ENCODE measurements around the gene SORD.
"Not testable (repeated sequence)": the region's sequence is repeated elsewhere in the genome, so short reads cannot be mapped to it uniquely, and the experiment has no call there.

SORD gene

GRCh38 chr15:45100884-45101625, 78.1 kb downstream of the SORD start:
- DNase-seq: no peak

GRCh38 chr15:45101749-45102148, 78.8 kb downstream of the SORD start:
- no peak for DNase-seq

- no peak for DNase-seq
Measured at GRCh38 chr15:45102226-45102625, 79.2 kb downstream of the SORD start.

- not testable (repeated sequence) for DNase-seq
Measured at GRCh38 chr15:45104170-45104569, 81.2 kb downstream of the SORD start.

GRCh38 chr15:45105586-45105985, 82.6 kb downstream of the SORD start:
- DNase-seq: no peak

GRCh38 chr15:45106002-45106790, 83.2 kb downstream of the SORD start:
- no peak for DNase-seq

GRCh38 chr15:45107941-45108630, 85.1 kb downstream of the SORD start:
- DNase-seq: no peak

- DNase-seq: no peak
Measured at GRCh38 chr15:45110256-45110820, 87.3 kb downstream of the SORD start.

GRCh38 chr15:45111390-45112142, 88.6 kb downstream of the SORD start:
- DNase-seq: no peak

- no peak for DNase-seq
Measured at GRCh38 chr15:45112143-45112590, 89.2 kb downstream of the SORD start.

GRCh38 chr15:45112591-45113379, 89.8 kb downstream of the SORD start:
- DNase-seq: no peak

- no peak for DNase-seq
Measured at GRCh38 chr15:45113380-45113990, 90.5 kb downstream of the SORD start.

GRCh38 chr15:45114076-45114750, 91.2 kb downstream of the SORD start, which contains the start of the genes DUOX2 and DUOXA2:
TSS of gene DUOX2 (minus strand) at chr15:45114172. CDS start at chr15:45113411, 761 bp downstream.
TSS of gene DUOXA2 (plus strand) at chr15:45114326. CDS start at chr15:45114606, 280 bp downstream.
- no peak for DNase-seq

GRCh38 chr15:45114751-45115085, 91.7 kb downstream of the SORD start:
- no peak for DNase-seq

- no peak for DNase-seq
Measured at GRCh38 chr15:45115312-45115820, 92.4 kb downstream of the SORD start.

GRCh38 chr15:45116006-45116481, 93.0 kb downstream of the SORD start:
- no peak for DNase-seq

- no peak for DNase-seq
Measured at GRCh38 chr15:45116482-45117307, 93.7 kb downstream of the SORD start.

GRCh38 chr15:45117308-45118130, 94.5 kb downstream of the SORD start:
- DNase-seq: no peak
